K562 (cell line): ENCODE measurements around the gene PGAP2. TPM values are rescaled to one million over a fixed set of nuclear protein-coding genes. Genes with fewer than 3 reads are reported as not detected.
A peak's percentile ranks its signal among the peaks of the same experiment; 100 is the strongest.

Experiments
- ADNP ChIP-seq: fragments of 200-800 bp; sonication (Bioruptor generic); IDR thresholded peaks from 2 replicates; pipeline ENCODE4 v1.6.1; 2016; ENCODE audit warnings: missing genetic modification characterization, missing compliant biosample characterization
- ASH1L ChIP-seq: fragments of 450-650 bp; IDR thresholded peaks from 2 replicates; pipeline ENCODE4 v1.6.1; 2018; ENCODE audit warnings: borderline replicate concordance, mild to moderate bottlenecking, low read depth; ENCODE audit not compliant: partially characterized antibody
- BCL6 ChIP-seq: fragments of 250-450 bp; sonication (Bioruptor Pico); IDR thresholded peaks from 2 replicates; pipeline ENCODE4 v1.4.0; 2020
- BHLHE40 ChIP-seq: IDR thresholded peaks from 2 replicates; pipeline ENCODE4 v1.6.1; 2011; ENCODE audit warnings: low read length, improper control_type of control experiment
- CBX5 ChIP-seq: IDR thresholded peaks from 2 replicates; pipeline ENCODE4 v1.6.1; 2014; ENCODE audit warnings: low read depth, borderline replicate concordance
- DIDO1 ChIP-seq: fragments of 450-650 bp; IDR thresholded peaks from 2 replicates; pipeline ENCODE4 v1.6.1; 2016; ENCODE audit warnings: low read depth, missing biosample characterization, missing genetic modification characterization
- FOXK1 ChIP-seq: sonication (generic); formaldehyde crosslinking; IDR thresholded peaks from 2 replicates; pipeline ENCODE4 v1.8.0; 2022; ENCODE audit warnings: missing genetic modification reagents, mild to moderate bottlenecking, borderline replicate concordance
- RBM14 ChIP-seq: fragments of 200-400 bp; formaldehyde crosslinking; IDR thresholded peaks from 2 replicates; pipeline ENCODE4 v1.6.1; 2018; ENCODE audit warnings: low read depth, mild to moderate bottlenecking, low read length, moderate library complexity, borderline replicate concordance; ENCODE audit not compliant: insufficient read depth
- SIN3B ChIP-seq: fragments of 450-650 bp; IDR thresholded peaks from 2 replicates; pipeline ENCODE4 v1.6.1; 2017; ENCODE audit warnings: low read depth, mild to moderate bottlenecking, moderate library complexity
- ZNF232 ChIP-seq: sonication (generic); formaldehyde crosslinking; IDR thresholded peaks from 2 replicates; pipeline ENCODE4 v1.8.0; 2022; ENCODE audit warnings: mild to moderate bottlenecking, missing genetic modification reagents
- ZNF24 ChIP-seq: fragments of 450-650 bp; IDR thresholded peaks from 2 replicates; pipeline ENCODE4 v1.6.1; 2016
- polyA plus RNA-seq, 8 experiments: library from polyadenylated mRNA; depleted of rRNA in 4 of 8; stranded (reverse) in 5 of 8; unstranded in 3 of 8; fragments of >200 nt; fragmentation: Nextera tagmentation in 2 of 8; fragmentation: Illumina TruSeq in 1 of 8; extraction: Ambion mirVana in 2 of 8; extraction: Trizol in 1 of 8; gene quantifications; 2 replicates each; pipeline versions ENCODE4 v1.2.1 to v1.2.3, GENCODE V29; 2011 to 2014; ENCODE audit warnings: inconsistent platforms in 1 of 8, missing spikeins in 1 of 8
- total RNA-seq, 7 experiments: library from RNA; depleted of rRNA in 6 of 7; stranded (reverse); fragments of >200 nt in 6 of 7; fragmentation: Illumina TruSeq in 2 of 7; extraction: Trizol in 2 of 7; gene quantifications; 2 replicates each; pipeline versions ENCODE4 v1.2.1 to v1.2.3, GENCODE V29; 2011 to 2021; ENCODE audit warnings: low replicate concordance in 1 of 7
- TF ChIP-seq, protein P1 (sequence below), 2 experiments: IDR thresholded peaks; 2 replicates each; pipeline ENCODE4 v1.6.1; 2011; ENCODE audit warnings: borderline replicate concordance in 1 of 2, control low read depth in 1 of 2, low read depth in 1 of 2, low read length in 1 of 2, mild to moderate bottlenecking in 1 of 2, mixed read lengths in 1 of 2, moderate library complexity in 1 of 2; ENCODE audit not compliant: insufficient read depth in 1 of 2, insufficient read length in 1 of 2, poor library complexity in 1 of 2, severe bottlenecking in 1 of 2; ENCODE audit errors: extremely low read depth in 1 of 2
- TF ChIP-seq, protein P2 (sequence below): IDR thresholded peaks from 3 replicates; pipeline ENCODE4 v1.6.1; 2011; ENCODE audit warnings: borderline replicate concordance, mild to moderate bottlenecking, moderate library complexity; ENCODE audit not compliant: insufficient read length; ENCODE audit errors: extremely low read depth
- TF ChIP-seq, protein P3 (sequence below): fragments of 250-450 bp; sonication (Bioruptor Pico); IDR thresholded peaks from 2 replicates; pipeline ENCODE4 v1.4.0; 2020; ENCODE audit warnings: mild to moderate bottlenecking, moderate library complexity, borderline replicate concordance
- TF ChIP-seq, protein P4 (sequence below): sonication (generic); formaldehyde crosslinking; IDR thresholded peaks from 2 replicates; pipeline ENCODE4 v1.8.0; 2022; ENCODE audit warnings: missing genetic modification reagents, mild to moderate bottlenecking, borderline replicate concordance
- TF ChIP-seq, protein P5 (sequence below): conservative IDR thresholded peaks from 2 replicates; pipeline ENCODE4 v1.6.1; 2011; ENCODE audit warnings: low read depth, mild to moderate bottlenecking, low read length; ENCODE audit not compliant: control insufficient read depth

The PGAP2 gene
- total and polyA plus RNA-seq, 9 of the 15 experiments (the other 6 are each of a cell fraction or from before 2014, with no cell fraction given): 17.9 to 47.2 (median 33.7) TPM

DNA sequence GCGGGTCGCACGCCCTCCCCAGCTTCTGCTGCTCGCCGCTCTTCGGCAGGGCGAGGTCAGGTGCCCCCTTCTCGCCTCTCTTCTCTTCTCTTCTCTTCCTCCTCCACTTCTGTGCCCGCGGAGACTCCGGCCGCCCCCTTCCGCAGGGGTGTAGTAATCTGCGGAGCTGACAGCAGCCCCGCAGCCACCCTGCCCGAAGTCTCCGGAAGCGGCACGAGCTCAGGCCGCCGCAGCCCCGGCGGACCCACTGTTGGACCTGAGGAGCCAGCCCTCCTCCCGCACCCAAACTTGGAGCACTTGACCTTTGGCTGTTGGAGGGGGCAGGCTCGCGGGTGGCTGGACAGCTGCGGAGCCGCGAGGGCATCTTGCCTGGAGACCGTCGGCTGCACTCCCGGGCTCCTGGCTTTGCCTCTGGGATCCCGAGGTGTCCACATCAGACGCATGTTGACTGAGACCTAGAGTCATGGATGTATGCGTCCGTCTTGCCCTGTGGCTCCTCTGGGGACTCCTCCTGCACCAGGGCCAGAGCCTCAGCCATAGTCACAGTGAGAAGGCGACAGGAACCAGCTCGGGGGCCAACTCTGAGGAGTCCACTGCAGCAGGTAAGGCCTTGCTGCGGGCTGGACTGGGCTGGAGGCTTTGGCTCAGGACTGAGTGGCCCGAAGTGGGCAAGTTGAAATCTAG is 47.6 kb downstream of the PGAP2 start (continued):
- no peak for TF ChIP-seq ADNP (tag)
- TF ChIP-seq, protein P1, sequence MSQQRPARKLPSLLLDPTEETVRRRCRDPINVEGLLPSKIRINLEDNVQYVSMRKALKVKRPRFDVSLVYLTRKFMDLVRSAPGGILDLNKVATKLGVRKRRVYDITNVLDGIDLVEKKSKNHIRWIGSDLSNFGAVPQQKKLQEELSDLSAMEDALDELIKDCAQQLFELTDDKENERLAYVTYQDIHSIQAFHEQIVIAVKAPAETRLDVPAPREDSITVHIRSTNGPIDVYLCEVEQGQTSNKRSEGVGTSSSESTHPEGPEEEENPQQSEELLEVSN (IDR thresholded peaks at IDR 0.05; ENCODE audit: borderline replicate concordance in 1 of 2, extremely low read depth in 1 of 2, insufficient read depth in 1 of 2, insufficient read length in 1 of 2, low read depth in 1 of 2, low read length in 1 of 2, poor library complexity in 1 of 2, severe bottlenecking in 1 of 2): peak in 1 of 2 experiments; percentile 51
- TF ChIP-seq, protein P2, sequence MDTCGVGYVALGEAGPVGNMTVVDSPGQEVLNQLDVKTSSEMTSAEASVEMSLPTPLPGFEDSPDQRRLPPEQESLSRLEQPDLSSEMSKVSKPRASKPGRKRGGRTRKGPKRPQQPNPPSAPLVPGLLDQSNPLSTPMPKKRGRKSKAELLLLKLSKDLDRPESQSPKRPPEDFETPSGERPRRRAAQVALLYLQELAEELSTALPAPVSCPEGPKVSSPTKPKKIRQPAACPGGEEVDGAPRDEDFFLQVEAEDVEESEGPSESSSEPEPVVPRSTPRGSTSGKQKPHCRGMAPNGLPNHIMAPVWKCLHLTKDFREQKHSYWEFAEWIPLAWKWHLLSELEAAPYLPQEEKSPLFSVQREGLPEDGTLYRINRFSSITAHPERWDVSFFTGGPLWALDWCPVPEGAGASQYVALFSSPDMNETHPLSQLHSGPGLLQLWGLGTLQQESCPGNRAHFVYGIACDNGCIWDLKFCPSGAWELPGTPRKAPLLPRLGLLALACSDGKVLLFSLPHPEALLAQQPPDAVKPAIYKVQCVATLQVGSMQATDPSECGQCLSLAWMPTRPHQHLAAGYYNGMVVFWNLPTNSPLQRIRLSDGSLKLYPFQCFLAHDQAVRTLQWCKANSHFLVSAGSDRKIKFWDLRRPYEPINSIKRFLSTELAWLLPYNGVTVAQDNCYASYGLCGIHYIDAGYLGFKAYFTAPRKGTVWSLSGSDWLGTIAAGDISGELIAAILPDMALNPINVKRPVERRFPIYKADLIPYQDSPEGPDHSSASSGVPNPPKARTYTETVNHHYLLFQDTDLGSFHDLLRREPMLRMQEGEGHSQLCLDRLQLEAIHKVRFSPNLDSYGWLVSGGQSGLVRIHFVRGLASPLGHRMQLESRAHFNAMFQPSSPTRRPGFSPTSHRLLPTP: no peak
- TF ChIP-seq, protein P3, sequence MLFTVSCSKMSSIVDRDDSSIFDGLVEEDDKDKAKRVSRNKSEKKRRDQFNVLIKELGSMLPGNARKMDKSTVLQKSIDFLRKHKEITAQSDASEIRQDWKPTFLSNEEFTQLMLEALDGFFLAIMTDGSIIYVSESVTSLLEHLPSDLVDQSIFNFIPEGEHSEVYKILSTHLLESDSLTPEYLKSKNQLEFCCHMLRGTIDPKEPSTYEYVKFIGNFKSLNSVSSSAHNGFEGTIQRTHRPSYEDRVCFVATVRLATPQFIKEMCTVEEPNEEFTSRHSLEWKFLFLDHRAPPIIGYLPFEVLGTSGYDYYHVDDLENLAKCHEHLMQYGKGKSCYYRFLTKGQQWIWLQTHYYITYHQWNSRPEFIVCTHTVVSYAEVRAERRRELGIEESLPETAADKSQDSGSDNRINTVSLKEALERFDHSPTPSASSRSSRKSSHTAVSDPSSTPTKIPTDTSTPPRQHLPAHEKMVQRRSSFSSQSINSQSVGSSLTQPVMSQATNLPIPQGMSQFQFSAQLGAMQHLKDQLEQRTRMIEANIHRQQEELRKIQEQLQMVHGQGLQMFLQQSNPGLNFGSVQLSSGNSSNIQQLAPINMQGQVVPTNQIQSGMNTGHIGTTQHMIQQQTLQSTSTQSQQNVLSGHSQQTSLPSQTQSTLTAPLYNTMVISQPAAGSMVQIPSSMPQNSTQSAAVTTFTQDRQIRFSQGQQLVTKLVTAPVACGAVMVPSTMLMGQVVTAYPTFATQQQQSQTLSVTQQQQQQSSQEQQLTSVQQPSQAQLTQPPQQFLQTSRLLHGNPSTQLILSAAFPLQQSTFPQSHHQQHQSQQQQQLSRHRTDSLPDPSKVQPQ (CRISPR knock-in tag): no peak
- no peak for TF ChIP-seq FOXK1 (CRISPR knock-in tag)
- TF ChIP-seq ASH1L: no peak
- TF ChIP-seq, protein P4, sequence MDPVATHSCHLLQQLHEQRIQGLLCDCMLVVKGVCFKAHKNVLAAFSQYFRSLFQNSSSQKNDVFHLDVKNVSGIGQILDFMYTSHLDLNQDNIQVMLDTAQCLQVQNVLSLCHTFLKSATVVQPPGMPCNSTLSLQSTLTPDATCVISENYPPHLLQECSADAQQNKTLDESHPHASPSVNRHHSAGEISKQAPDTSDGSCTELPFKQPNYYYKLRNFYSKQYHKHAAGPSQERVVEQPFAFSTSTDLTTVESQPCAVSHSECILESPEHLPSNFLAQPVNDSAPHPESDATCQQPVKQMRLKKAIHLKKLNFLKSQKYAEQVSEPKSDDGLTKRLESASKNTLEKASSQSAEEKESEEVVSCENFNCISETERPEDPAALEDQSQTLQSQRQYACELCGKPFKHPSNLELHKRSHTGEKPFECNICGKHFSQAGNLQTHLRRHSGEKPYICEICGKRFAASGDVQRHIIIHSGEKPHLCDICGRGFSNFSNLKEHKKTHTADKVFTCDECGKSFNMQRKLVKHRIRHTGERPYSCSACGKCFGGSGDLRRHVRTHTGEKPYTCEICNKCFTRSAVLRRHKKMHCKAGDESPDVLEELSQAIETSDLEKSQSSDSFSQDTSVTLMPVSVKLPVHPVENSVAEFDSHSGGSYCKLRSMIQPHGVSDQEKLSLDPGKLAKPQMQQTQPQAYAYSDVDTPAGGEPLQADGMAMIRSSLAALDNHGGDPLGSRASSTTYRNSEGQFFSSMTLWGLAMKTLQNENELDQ: no peak
- no peak for TF ChIP-seq ZNF24
- TF ChIP-seq CBX5: no peak
- no peak for TF ChIP-seq BCL6 (CRISPR knock-in tag)
- TF ChIP-seq, protein P5, sequence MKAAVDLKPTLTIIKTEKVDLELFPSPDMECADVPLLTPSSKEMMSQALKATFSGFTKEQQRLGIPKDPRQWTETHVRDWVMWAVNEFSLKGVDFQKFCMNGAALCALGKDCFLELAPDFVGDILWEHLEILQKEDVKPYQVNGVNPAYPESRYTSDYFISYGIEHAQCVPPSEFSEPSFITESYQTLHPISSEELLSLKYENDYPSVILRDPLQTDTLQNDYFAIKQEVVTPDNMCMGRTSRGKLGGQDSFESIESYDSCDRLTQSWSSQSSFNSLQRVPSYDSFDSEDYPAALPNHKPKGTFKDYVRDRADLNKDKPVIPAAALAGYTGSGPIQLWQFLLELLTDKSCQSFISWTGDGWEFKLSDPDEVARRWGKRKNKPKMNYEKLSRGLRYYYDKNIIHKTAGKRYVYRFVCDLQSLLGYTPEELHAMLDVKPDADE: no peak
- TF ChIP-seq RBM14: no peak
- no peak for TF ChIP-seq ZNF232
- no peak for TF ChIP-seq DIDO1 (tag)
- TF ChIP-seq SIN3B: no peak
- peak; percentile 13; the same call in 1 of the 2 replicates for TF ChIP-seq BHLHE40
